ENCODE measurements around the gene ZNF14.
"Not testable (repeated sequence)": the region's sequence is repeated elsewhere in the genome, so short reads cannot be mapped to it uniquely, and the experiment has no call there.

ZNF14 gene

DNA sequence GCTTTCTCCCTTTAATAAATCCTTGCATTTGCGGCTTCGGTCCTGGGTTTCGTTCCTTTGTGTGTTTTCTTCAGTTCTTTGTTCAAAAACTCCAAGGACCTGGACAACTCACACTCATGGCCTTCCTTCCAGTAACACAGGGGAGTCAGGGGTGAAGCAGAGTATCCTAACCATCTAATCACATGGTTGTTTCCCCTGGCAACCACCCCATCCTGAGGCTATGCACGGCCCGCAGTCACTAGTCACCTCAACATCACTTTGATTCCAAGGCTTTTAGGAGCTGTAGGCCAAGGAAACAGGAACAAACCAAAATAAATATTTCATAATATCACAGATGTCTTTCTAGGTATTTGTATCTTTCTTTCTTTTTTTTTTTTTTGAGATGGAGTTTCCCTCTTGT lies 35.3 kb downstream of the ZNF14 start:
- H3K27me3 ChIP-seq (ENCODE audit: insufficient read depth, poor library complexity, severe bottlenecking), result no peaks in the 10 kb centered on the region
- no peaks in the 10 kb centered on the region for H3K9me3 ChIP-seq (ENCODE audit: severe bottlenecking)
- no peak for DNase-seq (ENCODE audit: low spot score)
- no peaks in the 10 kb centered on the region for H3K4me1 ChIP-seq (ENCODE audit: insufficient read depth, poor library complexity, severe bottlenecking)
- no peaks in the 10 kb centered on the region for H3K36me3 ChIP-seq (ENCODE audit: low read depth)
- no peak for TF ChIP-seq CTCF (IDR thresholded peaks at IDR 0.05; ENCODE audit: poor library complexity, severe bottlenecking)
- ATAC-seq (ENCODE audit: low read depth), result no peak
- H3K4me3 ChIP-seq (ENCODE audit: severe bottlenecking), result no peak overlapping the region
- H3K27ac ChIP-seq (ENCODE audit: poor library complexity, severe bottlenecking), result no peak overlapping the region

- Histone ChIP-seq H3K36me3 (ENCODE audit: low read depth) (no peaks in the 10 kb centered on the region), H3K4me3 (ENCODE audit: severe bottlenecking) (no peak overlapping the region), H3K4me1 (ENCODE audit: insufficient read depth, poor library complexity, severe bottlenecking) (no peaks in the 10 kb centered on the region), H3K27me3 (ENCODE audit: insufficient read depth, poor library complexity, severe bottlenecking) (no peaks in the 10 kb centered on the region), H3K9me3 (ENCODE audit: severe bottlenecking) (no peaks in the 10 kb centered on the region), H3K27ac (ENCODE audit: poor library complexity, severe bottlenecking) (no peak overlapping the region)
- ATAC-seq (ENCODE audit: low read depth), result no peak
- no peak for TF ChIP-seq CTCF (IDR thresholded peaks at IDR 0.05; ENCODE audit: poor library complexity, severe bottlenecking)
- no peak for DNase-seq (ENCODE audit: low spot score)
Observed at GRCh38 chr19:19696386-19696785, 36.5 kb downstream of the ZNF14 start.

- no peaks in the 10 kb centered on the region for H3K27me3 ChIP-seq (ENCODE audit: insufficient read depth, poor library complexity, severe bottlenecking)
- no peak overlapping the region for H3K4me3 ChIP-seq (ENCODE audit: severe bottlenecking)
- no peak for ATAC-seq (ENCODE audit: low read depth)
- no peak for TF ChIP-seq CTCF (IDR thresholded peaks at IDR 0.05; ENCODE audit: poor library complexity, severe bottlenecking)
- no peaks in the 10 kb centered on the region for H3K4me1 ChIP-seq (ENCODE audit: insufficient read depth, poor library complexity, severe bottlenecking)
- DNase-seq (ENCODE audit: low spot score), result no peak
- peaks cover 4% of the 10 kb centered on the region for H3K9me3 ChIP-seq (ENCODE audit: severe bottlenecking)
- no peak overlapping the region for H3K27ac ChIP-seq (ENCODE audit: poor library complexity, severe bottlenecking)
- no peaks in the 10 kb centered on the region for H3K36me3 ChIP-seq (ENCODE audit: low read depth)
Observed at GRCh38 chr19:19691683-19692082, 41.2 kb downstream of the ZNF14 start.

DNA sequence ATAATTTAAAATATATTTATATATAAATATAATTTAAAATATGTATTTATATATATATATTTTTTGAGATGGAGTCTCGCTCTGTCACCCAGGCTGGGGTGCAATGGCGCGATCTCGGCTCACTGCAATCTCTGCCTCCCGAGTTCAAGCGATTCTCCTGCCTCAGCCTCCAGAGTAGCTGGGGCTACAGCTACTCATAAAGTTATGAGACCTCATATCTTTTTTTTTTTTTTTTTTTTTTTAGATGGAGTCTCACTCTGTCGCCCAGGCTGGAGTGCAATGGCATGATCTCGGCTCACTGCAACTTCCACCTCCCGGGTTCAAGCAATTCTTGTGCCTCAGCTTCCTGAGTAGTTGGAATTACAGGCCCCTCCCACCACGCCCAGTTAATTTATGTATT lies 43.9 kb downstream of the ZNF14 start:
- H3K27ac ChIP-seq (ENCODE audit: poor library complexity, severe bottlenecking); ATAC-seq (ENCODE audit: low read depth); H3K4me1 ChIP-seq (ENCODE audit: insufficient read depth, poor library complexity, severe bottlenecking); DNase-seq (ENCODE audit: low spot score); H3K36me3 ChIP-seq (ENCODE audit: low read depth); H3K27me3 ChIP-seq (ENCODE audit: insufficient read depth, poor library complexity, severe bottlenecking); H3K4me3 ChIP-seq (ENCODE audit: severe bottlenecking): not testable (repeated sequence)
- peaks cover 10% of the 10 kb centered on the region for H3K9me3 ChIP-seq (ENCODE audit: severe bottlenecking)

DNA sequence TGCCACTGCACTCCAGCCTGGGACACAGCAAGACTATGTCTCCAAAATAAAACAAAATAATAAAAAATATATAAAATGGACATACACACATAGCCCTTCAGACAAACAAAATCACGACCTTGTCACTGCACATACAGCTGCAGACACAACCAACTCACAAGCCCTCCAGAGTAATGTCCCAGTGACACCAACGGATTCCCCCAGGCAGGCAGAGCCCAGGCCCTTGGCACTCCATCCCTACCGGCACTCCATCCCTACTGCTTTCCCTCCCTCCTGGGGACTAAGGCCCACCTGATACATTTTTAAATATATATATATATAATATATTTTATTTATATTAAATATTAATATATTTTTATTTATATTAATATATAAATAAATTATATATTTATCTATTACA lies 45.8 kb downstream of the ZNF14 start:
- Histone ChIP-seq H3K27ac (ENCODE audit: poor library complexity, severe bottlenecking) (no peak overlapping the region), H3K27me3 (ENCODE audit: insufficient read depth, poor library complexity, severe bottlenecking) (no peaks in the 10 kb centered on the region), H3K4me3 (ENCODE audit: severe bottlenecking) (no peak overlapping the region), H3K36me3 (ENCODE audit: low read depth) (no peaks in the 10 kb centered on the region), H3K9me3 (ENCODE audit: severe bottlenecking) (peaks cover 13% of the 10 kb centered on the region), H3K4me1 (ENCODE audit: insufficient read depth, poor library complexity, severe bottlenecking) (no peaks in the 10 kb centered on the region)
- DNase-seq (ENCODE audit: low spot score) (no peak), ATAC-seq (ENCODE audit: low read depth) (no peak)
- TF ChIP-seq CTCF (IDR thresholded peaks at IDR 0.05; ENCODE audit: poor library complexity, severe bottlenecking), result no peak
